GM04503 (cell line): ENCODE data around the gene CYB5R3.

Source experiments
- DNase-seq: peaks from one replicate; pipeline ENCODE4 v3.0.0-alpha.2; 2012; ENCODE audit warnings: low read depth

Gene CYB5R3

DNA sequence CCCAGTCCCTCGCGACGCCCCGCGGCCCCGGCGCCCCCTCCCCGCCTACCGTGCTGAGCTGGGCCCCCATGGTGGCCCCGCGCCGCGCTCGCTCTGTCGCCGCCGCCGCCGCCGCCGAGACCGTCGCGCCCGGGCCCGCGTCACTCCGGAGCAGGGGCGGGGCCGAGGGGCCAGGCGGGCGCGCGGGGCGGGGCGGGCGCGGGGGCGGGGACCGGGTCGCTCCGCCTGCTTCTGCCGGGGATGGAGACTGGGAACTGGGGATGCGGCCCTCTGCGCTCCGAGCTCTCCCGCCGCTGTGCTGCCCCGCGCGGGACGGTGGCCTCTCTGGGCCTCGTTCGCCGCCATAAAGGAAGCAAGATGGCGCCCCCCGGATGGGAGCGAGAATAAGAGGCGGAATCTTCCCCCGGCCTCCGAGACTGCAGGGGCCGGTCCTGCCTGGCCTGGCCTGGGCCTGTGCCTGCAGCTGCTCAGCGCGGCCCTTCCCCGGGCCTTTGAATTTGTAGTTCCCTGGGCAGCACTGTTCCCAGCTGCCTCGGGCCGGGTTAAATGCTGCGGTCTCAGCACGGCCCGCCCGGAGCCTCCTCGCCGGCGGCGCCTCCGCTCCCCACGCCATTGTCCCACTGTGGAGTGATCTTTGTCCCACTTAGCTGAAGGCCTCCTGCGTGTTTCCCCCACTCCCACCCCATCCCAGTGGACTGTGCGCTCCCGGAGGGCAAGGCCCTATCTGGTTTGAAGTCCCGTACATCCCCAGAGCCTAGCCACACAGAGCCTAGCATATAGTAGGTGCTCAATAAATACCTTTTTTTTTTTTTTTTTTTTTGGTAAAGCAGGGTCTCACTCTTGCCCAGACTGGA is at the start of gene CYB5R3:
CYB5R3 (minus strand) TSS at position 147 of the 854 bp plus-strand sequence; CDS start at position 70, 77 bp downstream.
- DNase-seq: no peak

GRCh38 chr22:42697542-42698013 is 48.4 kb upstream of the CYB5R3 start:
- DNase-seq: peak; percentile 38

DNA sequence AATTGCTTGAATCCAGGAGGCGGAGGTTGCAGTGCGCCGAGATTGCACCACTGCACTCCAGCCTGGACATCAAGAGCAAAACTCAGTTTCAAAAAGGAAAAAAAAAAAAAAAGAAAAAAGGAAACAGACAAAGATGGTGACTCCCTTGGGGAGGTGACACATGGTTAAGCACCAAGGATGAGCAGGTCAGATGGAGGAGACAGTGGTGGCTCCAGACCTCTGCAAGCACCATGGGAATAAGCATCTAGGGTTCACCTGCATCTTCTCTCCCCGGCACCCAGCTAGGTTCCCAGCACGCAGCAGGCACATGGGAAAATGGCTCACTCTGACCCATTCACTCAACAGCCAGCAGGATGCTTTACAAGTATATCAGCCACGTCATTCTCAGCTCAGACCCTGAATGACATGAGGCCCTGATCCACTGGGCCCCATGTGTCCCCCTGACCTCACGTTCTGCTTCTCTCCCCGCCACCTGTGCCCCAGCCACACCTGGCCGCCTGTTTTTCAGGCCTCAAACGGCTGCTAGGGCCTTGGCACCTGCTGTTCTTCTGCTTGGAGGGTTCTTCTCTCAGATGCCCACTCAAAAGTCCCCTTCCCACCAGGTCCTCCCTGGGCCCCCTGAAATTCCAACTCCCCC is 47.3 kb upstream of the CYB5R3 start:
- no peak for DNase-seq

DNA sequence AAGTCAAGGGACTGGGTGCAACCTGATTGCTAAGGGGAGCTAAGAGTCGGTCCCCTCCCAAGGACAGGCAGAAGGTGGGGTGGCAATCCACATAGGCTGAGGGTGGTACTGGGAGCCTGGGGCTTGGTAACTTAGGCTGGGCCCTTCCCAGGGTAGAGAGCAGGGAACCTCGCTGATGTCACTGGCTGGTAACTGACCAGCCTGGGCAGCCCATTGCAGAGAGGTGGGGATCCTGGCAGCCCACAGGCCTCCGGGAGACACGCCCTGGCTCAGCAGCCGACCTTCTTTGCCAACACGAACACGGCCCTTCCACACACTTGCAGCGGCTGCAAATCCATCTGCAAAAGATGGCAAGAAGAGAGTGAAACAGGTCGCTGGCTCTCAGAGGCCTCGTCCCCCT is 46.1 kb upstream of the CYB5R3 start:
- DNase-seq: no peak

DNA sequence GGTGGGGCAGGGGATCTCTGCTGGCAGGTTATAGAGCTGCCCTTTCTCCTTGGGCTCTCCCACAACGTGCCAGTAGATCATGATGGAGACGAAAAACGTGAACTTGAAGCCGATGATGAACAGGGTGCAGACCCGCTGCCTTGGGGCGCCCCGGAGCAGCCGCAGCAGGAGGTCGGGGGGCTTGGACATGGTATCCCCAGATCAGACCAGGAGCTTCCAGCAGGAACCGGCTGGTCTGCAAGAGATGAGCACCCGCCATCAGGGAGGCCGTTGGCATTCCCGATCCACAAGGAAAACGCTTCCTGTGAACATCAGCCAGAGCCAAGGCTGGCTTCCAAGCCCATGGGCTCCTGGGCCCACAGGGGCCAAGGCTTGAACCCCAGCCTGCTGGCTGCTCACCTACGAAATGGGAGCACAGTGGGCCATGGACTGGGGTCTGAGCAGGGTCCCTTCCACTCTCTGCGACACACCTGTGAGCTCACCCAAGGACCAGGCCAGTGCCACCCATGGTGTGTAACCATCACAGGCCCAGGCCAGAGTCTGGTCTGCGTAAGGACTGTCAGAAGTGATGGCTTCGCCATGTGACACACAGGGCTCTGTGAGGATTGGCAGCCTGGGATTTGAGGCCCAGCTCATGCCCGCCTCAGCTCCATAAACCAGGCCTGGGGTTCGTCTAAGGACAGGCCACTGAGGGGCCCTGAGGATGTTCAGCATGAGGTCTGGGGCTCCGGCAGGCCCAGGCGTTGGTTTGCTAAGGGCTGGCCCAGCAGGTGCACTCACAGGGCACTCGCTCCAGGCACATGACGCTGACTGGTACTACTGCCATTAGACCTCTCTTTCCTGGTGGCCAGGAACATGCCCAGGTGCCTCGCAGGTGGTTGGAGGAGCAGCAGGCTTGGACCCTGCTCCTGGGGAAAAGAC is 44.8 kb upstream of the CYB5R3 start:
- no peak for DNase-seq

DNA sequence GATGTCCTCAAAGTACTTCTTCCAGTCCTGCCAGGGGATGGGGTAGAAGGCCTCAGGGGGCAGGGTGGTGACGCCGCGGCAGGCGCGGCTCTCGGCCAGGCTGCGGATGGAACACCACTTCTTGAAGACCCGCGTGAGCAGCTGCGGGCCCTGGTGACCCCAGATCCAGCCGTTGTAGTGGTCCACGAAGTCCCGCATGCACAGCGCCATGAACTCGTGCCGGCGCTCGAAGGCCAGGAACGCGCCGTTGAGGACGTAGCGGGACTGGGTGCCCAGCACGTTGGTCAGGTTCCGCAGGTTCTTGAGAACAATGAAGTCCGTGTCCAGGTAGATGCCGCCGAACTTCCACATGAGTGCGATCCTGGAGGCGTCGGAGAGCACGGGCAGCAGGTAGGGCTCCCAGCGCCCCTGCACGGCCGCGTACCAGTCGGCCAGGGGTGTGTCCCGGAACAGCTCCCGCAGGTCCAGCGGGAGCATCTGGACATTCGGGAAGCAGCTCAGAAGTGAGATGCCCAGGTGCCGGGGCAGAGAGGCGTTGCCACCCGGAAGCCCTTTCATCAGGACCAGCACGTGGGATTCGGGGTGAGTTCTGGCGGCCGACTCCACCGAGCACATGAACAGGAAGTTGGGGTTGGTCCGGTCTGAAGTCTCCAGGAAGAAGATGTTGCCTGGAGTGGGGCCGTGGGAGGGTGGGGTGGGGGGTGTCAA is 44.0 kb upstream of the CYB5R3 start:
- no peak for DNase-seq

GRCh38 chr22:42692239-42693054 is 43.3 kb upstream of the CYB5R3 start:
- DNase-seq: no peak

DNA sequence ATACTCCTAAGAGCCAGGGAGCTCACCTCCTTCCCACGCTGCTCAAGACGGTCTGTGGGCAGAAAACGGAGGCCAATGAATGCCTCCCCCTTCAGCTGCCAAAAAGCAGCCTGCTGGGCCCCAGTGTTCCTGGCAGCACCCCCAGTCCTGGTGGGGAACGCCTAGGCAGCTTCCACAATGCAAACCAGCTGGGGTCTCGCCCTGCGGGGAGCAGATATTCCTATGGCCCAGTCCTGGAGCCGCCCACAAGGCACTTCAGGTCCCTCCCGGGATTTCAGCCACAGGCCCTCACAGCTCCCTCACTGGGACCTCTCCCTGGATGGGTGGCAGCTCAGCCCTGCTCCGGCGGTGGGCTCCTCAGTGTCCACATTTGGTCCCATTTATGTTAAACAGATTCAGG is 42.2 kb upstream of the CYB5R3 start:
- DNase-seq: no peak

- DNase-seq: peak; percentile 89
Observed at GRCh38 chr22:42688241-42689211, 39.3 kb upstream of the CYB5R3 start.

GRCh38 chr22:42686756-42687491 is 37.7 kb upstream of the CYB5R3 start:
- DNase-seq: no peak

DNA sequence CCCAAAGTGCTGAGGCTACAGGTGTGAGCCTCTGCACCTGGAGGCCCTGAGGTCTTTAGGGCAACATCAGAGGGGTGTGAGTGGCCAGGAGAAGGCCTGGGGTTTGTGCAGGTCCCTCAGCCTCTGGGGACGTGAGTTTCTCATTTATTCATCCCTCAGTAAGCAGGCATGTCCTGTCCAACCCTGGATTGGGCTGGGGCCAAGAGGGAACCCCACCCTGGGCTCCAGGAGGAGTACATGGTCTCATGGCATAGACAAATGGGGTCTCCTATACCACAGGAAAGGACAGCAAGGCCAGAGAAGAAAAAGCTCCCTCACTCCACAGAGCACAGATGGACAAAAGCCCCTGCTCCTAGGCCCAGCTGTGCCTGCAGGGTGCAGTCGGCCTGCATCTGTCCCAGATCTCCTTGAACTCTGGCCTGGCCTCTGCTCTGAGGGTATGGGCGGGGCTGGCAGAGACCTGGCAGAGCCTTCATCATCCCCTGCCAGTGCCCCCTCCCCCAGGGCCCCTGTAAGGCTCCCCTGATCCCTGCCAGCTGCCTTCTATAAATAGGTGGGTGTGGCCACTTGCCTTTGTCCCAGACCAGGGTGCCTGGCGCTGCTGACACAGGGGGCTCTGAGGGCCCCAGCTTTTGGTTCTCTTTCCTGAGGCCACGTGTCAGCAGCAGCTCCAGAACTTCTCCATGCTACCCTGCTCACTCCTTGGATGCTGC is 36.9 kb upstream of the CYB5R3 start:
- DNase-seq: no peak

DNA sequence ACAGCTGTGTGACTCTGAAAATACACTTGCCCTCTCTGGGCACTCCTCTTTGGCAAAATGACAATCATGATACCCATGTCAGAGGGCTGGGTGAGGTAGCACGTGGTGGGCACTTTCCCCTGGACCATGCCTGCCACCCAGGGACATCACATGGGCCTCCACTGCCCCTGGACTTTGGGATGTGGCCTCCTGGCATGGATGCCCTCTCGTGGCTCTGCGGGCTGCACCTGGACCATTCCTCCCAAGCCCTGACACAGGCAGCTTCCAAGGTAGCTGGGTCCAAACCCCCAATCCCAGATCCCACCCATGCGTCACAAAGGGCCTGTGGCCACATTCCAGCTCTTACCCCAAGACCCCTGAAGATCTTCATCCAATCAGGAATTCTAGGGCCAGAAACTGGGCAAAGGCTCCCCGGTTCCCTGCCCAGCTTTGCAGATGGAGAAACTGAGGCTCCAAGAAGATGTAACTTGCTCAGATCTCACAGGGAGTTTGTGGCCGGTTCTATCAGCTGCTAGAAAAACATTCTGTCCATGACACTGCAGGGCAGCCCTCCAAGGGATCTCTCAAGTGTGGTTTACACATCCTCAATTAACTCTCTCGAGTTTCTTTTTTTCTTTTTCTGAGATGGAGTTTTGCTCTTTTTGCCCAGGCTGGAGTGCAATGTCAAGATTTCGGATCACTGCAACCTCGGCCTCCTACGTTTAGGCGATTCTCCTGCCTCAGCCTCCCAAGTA is 35.4 kb upstream of the CYB5R3 start:
- DNase-seq: peak; percentile 15

- DNase-seq: peak; percentile 28
Observed at GRCh38 chr22:42683578-42684283, 34.5 kb upstream of the CYB5R3 start.

DNA sequence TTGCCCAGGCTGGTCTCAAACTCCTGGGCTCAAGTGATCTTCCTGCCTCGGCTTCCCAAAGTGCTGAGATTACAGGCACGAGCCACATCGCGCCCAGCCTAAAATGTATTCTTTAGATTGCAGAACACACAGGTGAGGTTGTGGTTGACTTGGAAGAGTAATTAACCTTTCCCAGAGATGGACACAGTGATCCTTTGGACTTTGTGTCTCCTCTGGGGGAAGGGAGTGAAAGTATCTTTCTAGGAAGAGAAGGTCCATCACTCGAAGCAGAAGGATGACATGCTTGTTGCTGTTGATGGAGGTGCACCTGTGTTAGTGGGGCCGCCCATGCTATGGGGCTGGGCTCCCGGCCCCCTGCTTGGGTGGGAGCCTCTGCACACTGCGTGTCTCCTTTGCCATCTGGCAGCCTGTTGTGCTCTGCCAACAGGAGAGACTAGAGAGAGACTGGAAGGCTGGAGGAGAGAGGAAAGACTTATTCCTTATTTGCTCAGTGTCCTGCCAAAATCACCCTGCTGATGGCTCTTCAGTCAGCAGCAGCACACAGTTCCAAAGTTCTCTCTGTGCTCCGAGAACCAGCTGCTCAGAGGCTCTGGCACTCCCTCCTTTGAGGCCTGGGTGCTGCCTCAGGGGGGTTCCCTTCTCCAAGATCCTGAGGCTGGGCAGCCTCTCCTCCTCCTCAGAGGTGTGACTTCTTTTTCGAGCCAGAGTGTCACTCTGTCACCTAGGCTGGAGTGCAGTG is 33.1 kb upstream of the CYB5R3 start:
- DNase-seq: no peak

DNA sequence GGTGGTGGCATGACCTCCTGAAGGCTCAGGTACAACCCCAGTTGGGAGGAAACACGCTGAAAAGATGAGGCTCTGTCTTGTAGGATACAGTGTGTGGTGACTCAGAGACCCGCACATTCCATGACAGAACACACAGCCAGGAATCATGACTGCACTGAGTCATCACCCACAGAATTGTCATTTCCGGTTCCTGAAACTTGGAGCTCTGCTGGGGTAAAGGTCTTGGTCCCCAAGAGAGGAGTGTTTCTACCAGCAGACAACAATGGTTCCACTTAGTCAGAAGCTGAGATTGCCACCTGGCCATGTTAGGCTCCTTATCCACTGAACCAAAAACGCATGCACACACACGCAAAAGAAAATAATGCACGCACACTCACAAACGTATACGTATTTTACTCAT is 31.5 kb upstream of the CYB5R3 start:
- peak; percentile 87 for DNase-seq

DNA sequence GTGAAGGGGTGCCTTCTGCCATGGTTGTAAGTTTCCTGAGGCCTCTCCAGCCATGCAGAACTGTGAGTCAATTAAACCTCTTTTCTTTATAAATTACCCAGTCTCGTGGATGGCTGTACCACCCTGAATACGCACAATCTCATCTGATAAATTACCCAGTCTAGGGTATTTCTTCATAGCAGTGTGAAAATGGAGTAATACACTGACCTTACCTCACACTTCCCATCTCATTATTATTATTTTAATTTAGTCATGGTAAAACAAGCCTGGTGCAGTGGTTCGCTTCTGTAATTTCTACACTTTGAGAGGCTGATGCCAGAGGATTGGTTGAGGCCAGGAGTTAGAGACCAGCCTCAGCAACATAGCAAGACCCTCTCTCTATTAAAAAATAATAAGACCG is 30.5 kb upstream of the CYB5R3 start:
- DNase-seq: no peak
